ENCODE data around the gene CLDN20.

CLDN20 gene

GRCh38 chr6:155260686-155261085 is 3.1 kb upstream of the CLDN20 start:
- no peaks in the 10 kb centered on the region for H3K9me3 ChIP-seq (ENCODE audit: control insufficient read depth, insufficient read depth, low read length)
- TF ChIP-seq CTCF (IDR thresholded peaks at IDR 0.05; ENCODE audit: low read depth, low read length, poor library complexity, severe bottlenecking): no peak
- TF ChIP-seq EZH2phosphoT487 (IDR thresholded peaks at IDR 0.05; ENCODE audit: borderline replicate concordance, low read length): no peak
- no peaks in the 10 kb centered on the region for H3K9me2 ChIP-seq (replicated peaks; ENCODE audit: control insufficient read depth, low read length)
- H3K27me3 ChIP-seq (ENCODE audit: control insufficient read depth, low read length): no peaks in the 10 kb centered on the region
- H4K20me1 ChIP-seq (ENCODE audit: control insufficient read depth, insufficient read depth, low read depth, low read length): no peaks in the 10 kb centered on the region
- no peak overlapping the region for H3K4me3 ChIP-seq (ENCODE audit: low read length)
- peaks cover 78% of the 10 kb centered on the region for H3K36me3 ChIP-seq (ENCODE audit: control insufficient read depth, low read length)
- no peaks in the 10 kb centered on the region for H3F3A ChIP-seq (ENCODE audit: control insufficient read depth, insufficient read depth)
- 0 out of 2 replicates have a peak, but pooled peaks cover 5% of the 10 kb centered on the region for H3K79me2 ChIP-seq (ENCODE audit: control insufficient read depth, low read length)
- peaks cover 7% of the 10 kb centered on the region; the same call in 1 of the 2 replicates for H3K4me1 ChIP-seq (ENCODE audit: control insufficient read depth, low read length)
- H3K4me2 ChIP-seq (ENCODE audit: low read length): no peak overlapping the region
- H3K27ac ChIP-seq (ENCODE audit: low read depth, low read length): no peak overlapping the region

DNA sequence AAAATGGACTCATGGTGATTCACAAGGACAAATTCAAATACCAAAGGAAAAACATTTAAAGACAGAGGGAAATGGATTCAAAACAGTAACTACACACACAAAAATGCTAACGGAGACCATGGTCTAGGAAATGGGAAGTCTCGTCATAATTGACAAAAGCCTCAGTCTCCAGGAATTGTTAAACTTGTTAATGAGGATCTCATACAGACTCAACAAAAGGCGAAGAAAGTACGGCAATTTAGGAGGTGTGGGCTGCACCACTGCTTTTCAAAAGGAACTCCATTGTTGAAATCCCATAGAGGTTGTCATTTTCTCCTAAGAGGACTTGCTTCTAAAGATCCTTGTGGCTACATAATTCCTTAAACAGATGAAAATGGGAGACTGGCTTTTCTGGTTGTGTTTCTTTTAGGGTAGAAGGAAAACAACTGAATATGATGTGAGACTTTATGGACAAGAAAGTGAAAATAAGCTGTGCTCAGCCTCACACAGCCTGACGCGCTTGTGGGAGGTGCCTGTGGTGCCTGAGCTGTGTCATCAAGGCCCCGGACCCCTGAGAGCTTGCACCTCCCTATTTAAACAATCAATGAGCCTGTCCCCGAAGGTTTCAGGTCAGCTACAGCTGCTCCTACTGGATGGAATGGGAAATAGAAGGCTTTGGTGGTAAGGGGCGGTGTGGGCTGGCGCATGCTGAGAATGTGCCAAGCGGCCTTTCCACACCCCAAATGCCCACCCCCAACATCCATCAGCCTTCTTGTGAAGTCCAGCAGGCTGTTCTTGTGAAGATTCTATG is 2.5 kb upstream of the CLDN20 start:
- no peak overlapping the region for H3K4me3 ChIP-seq (ENCODE audit: low read length)
- no peaks in the 10 kb centered on the region for H3K9me3 ChIP-seq (ENCODE audit: control insufficient read depth, insufficient read depth, low read length)
- peaks cover 7% of the 10 kb centered on the region; the same call in 1 of the 2 replicates for H3K4me1 ChIP-seq (ENCODE audit: control insufficient read depth, low read length)
- no peaks in the 10 kb centered on the region for H3K27me3 ChIP-seq (ENCODE audit: control insufficient read depth, low read length)
- H3K4me2 ChIP-seq (ENCODE audit: low read length): no peak overlapping the region
- no peaks in the 10 kb centered on the region for H3F3A ChIP-seq (ENCODE audit: control insufficient read depth, insufficient read depth)
- no peak for TF ChIP-seq CTCF (IDR thresholded peaks at IDR 0.05; ENCODE audit: low read depth, low read length, poor library complexity, severe bottlenecking)
- TF ChIP-seq EZH2phosphoT487 (IDR thresholded peaks at IDR 0.05; ENCODE audit: borderline replicate concordance, low read length): no peak
- H3K79me2 ChIP-seq (ENCODE audit: control insufficient read depth, low read length): peaks cover 5% of the 10 kb centered on the region; the same call in 1 of the 2 replicates
- no peaks in the 10 kb centered on the region for H3K9me2 ChIP-seq (replicated peaks; ENCODE audit: control insufficient read depth, low read length)
- no peak overlapping the region for H3K27ac ChIP-seq (ENCODE audit: low read depth, low read length)
- H3K36me3 ChIP-seq (ENCODE audit: control insufficient read depth, low read length): peaks cover 73% of the 10 kb centered on the region
- H4K20me1 ChIP-seq (ENCODE audit: control insufficient read depth, insufficient read depth, low read depth, low read length): no peaks in the 10 kb centered on the region

DNA sequence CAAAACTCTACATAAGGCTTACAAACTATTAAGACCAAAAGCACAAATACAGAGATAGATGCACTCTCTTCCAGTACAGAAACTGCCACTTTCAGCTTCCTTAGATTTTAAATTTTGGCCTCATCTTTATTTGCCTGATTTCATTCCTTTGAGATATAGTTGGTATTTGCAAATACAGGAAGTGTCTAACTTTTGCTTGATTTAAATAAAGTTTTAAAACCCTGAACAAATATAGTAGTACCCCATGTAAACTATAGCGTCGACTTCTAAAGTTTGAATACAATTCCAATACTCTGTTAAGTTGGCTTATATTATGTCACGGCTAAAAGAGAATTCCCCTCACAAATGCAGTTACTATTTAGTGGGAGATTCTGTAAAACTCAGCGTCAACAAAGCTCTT is 1.2 kb upstream of the CLDN20 start:
- H3K4me3 ChIP-seq (ENCODE audit: low read length): no peak overlapping the region
- no peaks in the 10 kb centered on the region for H4K20me1 ChIP-seq (ENCODE audit: control insufficient read depth, insufficient read depth, low read depth, low read length)
- H3K4me1 ChIP-seq (ENCODE audit: control insufficient read depth, low read length): peaks cover 7% of the 10 kb centered on the region; the same call in 1 of the 2 replicates
- H3K79me2 ChIP-seq (ENCODE audit: control insufficient read depth, low read length): peaks cover 8% of the 10 kb centered on the region; the same call in 1 of the 2 replicates
- no peaks in the 10 kb centered on the region for H3K9me3 ChIP-seq (ENCODE audit: control insufficient read depth, insufficient read depth, low read length)
- H3K4me2 ChIP-seq (ENCODE audit: low read length): no peak overlapping the region
- peaks cover 68% of the 10 kb centered on the region for H3K36me3 ChIP-seq (ENCODE audit: control insufficient read depth, low read length)
- no peak overlapping the region for H3K27ac ChIP-seq (ENCODE audit: low read depth, low read length)
- no peaks in the 10 kb centered on the region for H3K27me3 ChIP-seq (ENCODE audit: control insufficient read depth, low read length)
- H3F3A ChIP-seq (ENCODE audit: control insufficient read depth, insufficient read depth): no peaks in the 10 kb centered on the region
- no peaks in the 10 kb centered on the region for H3K9me2 ChIP-seq (replicated peaks; ENCODE audit: control insufficient read depth, low read length)
- TF ChIP-seq CTCF (IDR thresholded peaks at IDR 0.05; ENCODE audit: low read depth, low read length, poor library complexity, severe bottlenecking) (no peak), EZH2phosphoT487 (IDR thresholded peaks at IDR 0.05; ENCODE audit: borderline replicate concordance, low read length) (no peak)

Data from DOHH2 (cell line).